ENCODE measurements around the gene GRK1.

GRK1 gene

GRCh38 chr13:113763254-113763653 lies 96.2 kb downstream of the GRK1 start:
- no peak for DNase-seq

- no peak for DNase-seq
Measured at GRCh38 chr13:113763961-113764792, 97.2 kb downstream of the GRK1 start.

- no peak for DNase-seq
Measured at GRCh38 chr13:113764793-113765563, 98.0 kb downstream of the GRK1 start.

GRCh38 chr13:113765564-113765910 lies 98.5 kb downstream of the GRK1 start:
- no peak for DNase-seq

- no peak for DNase-seq
Measured at GRCh38 chr13:113766035-113766800, 99.2 kb downstream of the GRK1 start.

GRCh38 chr13:113767366-113767765 lies 100.3 kb downstream of the GRK1 start:
- DNase-seq, result no peak

GRCh38 chr13:113768018-113768905 lies 101.2 kb downstream of the GRK1 start:
- DNase-seq, result no peak

- DNase-seq, result no peak
Measured at GRCh38 chr13:113769106-113769505, 102.1 kb downstream of the GRK1 start.

GRCh38 chr13:113769881-113770280 lies 102.9 kb downstream of the GRK1 start:
- no peak for DNase-seq

- DNase-seq, result no peak
Measured at GRCh38 chr13:113770441-113770840, 103.4 kb downstream of the GRK1 start.

GRCh38 chr13:113770937-113771336 lies 103.9 kb downstream of the GRK1 start:
- no peak for DNase-seq

GRCh38 chr13:113771709-113772331 lies 104.8 kb downstream of the GRK1 start:
- no peak for DNase-seq

- no peak for DNase-seq
Measured at GRCh38 chr13:113774177-113775107, 107.4 kb downstream of the GRK1 start.

GRCh38 chr13:113775451-113776145 lies 108.6 kb downstream of the GRK1 start:
- DNase-seq, result no peak

GRCh38 chr13:113776231-113777125 lies 109.5 kb downstream of the GRK1 start:
- no peak for DNase-seq

GRCh38 chr13:113777311-113778260 lies 110.6 kb downstream of the GRK1 start:
- DNase-seq, result peak; percentile 22

GRCh38 chr13:113781571-113781970 lies 114.6 kb downstream of the GRK1 start:
- no peak for DNase-seq

- DNase-seq, result no peak
Measured at GRCh38 chr13:113782472-113782871, 115.5 kb downstream of the GRK1 start.
